GM21619 (cell line): Measurements from ENCODE around the gene HOXC12.

ENCODE experiments used
- ATAC-seq: cut with Tn5 transposase; IDR thresholded peaks from one replicate; pipeline ENCODE4 v1.9.1; 2021; ENCODE audit not compliant: unreplicated experiment

HOXC12 gene

DNA sequence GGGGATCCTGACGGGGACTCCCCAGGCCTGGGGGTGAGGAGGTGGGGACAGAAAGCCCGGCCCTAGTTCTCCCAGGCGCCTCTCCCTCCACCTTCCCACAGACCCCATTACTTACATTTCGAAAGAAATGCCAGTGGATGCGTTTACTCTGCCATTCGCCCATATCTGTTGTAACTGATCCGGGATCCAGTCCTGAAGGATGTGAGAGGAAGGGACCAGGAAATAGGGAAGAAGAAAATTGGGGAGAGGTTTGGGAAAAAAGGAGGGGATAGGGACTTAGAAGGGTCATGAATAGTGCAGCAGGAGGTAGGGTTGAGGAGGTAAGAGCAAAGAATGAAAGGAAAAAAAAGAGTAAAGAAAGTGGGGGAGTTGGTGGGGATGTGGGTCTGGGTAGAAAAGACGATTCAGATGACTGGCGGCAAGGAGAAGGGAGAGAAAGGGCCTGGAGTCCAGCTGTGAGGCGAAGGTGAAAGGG is 1.1 kb downstream of the HOXC12 start:
- no peak for ATAC-seq

DNA sequence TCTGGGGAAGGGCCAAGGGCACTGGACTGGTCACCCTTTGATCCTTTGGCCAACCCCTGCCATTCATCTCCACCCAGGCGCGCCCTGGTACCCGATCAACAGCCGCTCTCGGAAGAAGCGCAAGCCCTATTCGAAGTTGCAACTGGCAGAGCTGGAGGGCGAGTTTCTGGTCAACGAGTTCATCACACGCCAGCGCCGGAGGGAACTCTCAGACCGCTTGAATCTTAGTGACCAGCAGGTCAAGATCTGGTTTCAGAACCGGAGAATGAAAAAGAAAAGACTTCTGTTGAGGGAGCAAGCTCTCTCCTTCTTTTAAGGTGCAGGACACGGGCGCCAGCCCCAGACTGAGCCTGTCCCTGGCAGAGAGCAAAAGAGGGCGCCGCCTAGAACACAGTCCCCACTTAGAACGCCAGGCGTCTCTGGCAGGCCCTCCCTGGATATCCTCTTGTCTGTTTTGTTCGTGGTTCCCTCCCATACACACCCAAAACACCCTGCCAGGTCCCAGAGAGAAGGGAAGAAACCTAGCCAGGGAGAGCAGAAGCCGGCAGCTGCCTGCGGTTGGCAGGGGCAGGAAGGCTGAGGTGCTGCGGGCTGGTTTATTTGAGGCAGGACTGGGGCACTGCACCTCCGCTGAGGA is 1.7 kb downstream of the HOXC12 start:
- no peak for ATAC-seq

- no peak for ATAC-seq
Measured at GRCh38 chr12:53956914-53957536, 2.3 kb downstream of the HOXC12 start.

GRCh38 chr12:53958128-53958527 is 3.4 kb downstream of the HOXC12 start:
- no peak for ATAC-seq

GRCh38 chr12:53959314-53959713 is 4.6 kb downstream of the HOXC12 start:
- no peak for ATAC-seq

DNA sequence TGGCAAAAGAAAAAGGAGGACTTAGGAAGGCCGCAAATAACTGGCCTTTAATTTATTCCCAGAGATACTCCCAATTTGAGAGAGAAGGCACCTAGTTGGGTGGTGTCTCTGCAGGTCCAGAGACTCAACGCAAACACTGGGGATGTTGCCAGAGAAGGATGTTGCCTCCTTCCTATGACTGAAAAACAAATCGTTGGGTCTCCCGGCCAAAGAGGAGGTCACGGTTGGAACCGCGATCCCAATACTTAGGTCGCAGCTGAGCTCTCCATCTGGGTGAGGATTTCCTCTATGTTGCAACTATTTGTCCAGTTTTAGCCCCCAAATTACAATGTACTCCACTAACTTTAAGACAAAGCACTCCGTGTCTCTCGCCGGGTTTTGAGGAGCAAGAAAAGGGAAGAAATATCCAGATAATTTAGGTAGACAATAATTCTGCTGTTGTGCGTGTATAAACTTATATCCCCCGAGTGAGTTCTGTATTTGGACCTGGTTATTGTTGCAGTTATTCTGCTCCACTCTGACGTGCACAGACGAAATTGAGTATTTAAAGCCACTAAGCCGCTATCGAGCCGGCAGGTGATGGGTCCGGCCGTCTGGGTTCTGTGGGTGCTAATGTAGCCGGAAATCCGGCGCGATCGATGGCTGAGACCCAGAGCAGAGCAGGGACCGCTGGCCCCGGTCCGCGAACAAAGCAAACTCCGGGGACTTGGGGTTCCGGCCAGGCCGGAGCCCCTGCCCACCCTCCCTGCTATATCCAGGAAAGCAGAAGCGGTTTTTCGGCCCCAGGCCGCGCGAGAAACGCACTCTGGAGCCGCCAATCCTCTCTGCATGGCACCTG is 5.7 kb downstream of the HOXC12 start:
- ATAC-seq, result no peak

DNA sequence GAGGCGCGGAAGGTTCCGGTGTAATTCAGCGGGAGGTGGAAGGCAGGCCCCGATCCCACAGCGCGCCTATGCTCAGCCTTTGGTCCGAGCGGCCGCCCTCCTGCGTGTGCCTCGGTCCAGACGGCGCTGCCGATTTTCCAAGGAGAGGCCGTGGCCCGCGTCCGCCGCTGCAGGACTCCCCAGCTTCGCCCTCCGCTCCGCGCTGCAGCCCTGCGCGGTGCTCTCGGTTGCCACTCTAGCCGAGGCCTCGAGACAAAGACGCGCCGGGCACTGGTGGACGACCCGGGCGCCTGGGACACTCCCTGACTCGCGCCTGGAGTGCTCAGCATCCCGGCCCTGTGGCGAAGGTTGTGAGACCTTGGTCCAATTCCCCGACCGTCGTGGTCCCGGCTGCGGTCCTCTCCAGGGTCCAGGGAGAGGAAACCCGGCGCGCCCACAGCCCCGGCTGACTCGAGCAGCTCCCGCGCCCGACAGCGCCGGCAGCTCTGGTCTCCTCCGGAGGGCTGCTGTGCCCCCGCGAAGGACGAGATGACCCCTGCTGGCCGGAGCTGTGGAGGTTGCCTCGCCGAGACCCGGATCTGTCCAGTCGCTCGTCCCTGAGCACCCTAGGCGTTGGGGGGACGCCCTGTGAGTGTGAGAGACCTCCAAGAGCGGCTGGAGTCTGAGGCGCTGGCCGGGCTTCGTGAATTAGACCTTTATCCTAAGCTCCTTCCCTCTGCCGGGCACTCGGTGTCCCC is 6.5 kb downstream of the HOXC12 start:
- ATAC-seq, result no peak

GRCh38 chr12:53963005-53963404 is 8.3 kb downstream of the HOXC12 start:
- ATAC-seq, result no peak

DNA sequence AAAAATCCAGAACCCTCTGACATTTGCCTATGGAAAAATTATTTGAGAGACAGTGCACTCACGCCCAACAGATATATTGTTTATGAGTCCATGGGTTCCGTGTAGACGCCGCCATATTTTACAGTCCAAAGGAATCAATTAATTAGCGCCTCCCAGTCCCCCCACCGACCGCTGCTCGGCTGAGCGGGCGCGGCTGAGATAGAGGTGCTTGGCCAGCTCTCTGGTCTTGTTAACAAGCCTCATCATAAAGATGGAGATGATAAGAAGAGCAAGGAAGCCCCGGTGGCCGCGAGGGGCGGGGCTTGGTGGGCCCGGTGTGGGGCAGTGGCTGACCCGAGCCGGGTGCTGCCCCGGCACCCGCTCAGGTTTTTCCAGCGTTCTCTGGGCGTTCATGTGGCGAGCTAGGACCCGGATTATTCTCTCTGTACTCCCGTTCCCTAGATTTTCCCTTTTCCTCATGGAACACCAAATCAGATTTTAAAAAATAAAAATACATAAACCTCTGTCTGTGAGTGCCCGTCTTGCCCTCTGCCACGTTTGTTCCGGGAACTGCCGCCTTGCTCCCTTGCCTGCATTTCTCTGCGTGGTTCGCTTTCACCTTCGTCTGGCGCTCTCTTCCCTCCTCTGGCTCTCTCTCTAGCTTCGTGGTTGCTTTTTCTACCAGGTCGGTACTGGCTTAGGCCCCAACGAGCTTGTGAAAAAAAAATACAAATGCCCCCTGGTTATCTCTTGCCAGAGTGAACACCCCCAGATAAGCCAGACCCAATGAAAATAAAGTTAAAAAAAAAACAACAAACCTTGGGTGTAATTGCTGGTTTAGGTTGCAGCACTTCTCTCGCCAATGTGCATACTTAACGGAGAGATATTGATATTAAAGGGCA is 9.0 kb downstream of the HOXC12 start:
- ATAC-seq, result no peak

DNA sequence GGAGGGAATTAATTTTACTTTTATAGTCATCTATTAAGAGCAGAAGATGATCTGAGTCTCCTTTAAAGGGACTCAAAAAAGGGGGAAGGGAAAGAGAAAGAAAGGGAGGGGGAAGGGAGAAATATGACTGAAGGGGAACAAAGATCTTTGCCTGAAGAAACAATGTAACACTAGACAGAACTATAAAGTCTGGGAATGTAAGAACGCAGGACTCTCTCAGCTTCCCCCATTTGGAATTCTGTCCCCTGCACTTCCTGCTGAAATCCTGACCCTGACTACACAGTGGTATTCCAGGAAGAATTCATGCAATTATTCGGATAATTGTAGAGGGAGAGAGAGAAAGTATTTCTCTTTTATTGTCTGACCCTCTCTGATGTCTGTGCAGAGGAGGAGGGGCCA is 9.6 kb downstream of the HOXC12 start:
- ATAC-seq, result no peak

- ATAC-seq, result no peak
Measured at GRCh38 chr12:53965281-53966084, 10.8 kb downstream of the HOXC12 start.

DNA sequence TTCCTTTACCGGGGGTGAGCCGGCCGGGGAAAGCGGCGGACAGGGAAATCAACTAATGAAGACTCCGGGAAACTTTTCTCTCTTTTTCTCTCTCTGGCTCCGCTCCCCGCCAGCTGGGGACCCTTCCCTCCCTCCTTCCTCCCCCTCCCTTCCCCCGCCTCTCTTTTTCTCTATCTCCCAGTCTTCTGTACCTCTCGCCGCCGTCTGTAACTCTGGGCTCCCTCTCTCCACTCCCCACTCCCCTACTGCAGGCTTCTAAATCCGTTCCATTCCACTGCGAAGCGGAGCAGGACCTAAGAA is 11.3 kb downstream of the HOXC12 start:
- no peak for ATAC-seq

GRCh38 chr12:53966385-53967133 is 11.9 kb downstream of the HOXC12 start:
- ATAC-seq, result no peak

- ATAC-seq, result no peak
Measured at GRCh38 chr12:53967421-53967925, 12.8 kb downstream of the HOXC12 start.

GRCh38 chr12:53968214-53969127 is 13.8 kb downstream of the HOXC12 start:
- no peak for ATAC-seq

DNA sequence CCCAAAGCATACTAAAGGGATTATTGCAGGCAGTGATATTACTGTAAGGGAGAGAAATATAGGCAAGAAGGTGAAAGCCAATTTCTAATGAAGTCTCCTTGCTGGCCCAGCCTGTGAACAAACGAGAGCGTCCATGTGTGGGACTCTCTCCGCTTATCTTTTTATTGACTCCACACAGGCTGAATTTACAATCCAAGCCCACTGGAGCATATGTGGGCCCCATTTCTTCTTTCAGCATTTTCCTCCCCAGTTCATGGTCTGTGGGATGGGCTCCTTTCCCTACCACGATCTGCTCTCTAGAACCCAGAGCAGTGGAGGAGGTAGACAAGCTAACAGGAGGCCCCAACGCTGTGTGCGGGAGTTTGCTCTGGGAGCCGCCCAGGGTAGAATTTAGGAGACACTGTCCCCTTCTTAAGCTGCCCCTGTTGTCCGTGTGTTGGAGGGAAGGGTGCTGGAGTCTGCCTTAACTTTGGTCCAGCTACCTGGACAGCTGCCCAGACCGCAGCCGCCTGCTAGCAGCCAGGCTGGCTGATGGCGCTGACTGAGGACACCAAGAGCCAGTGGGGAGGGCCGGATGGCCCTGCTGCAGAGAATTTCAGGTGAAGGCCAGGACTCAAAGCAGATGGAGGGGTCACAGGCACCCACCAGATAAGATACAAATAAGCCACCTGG is 15.0 kb downstream of the HOXC12 start:
- ATAC-seq, result no peak

DNA sequence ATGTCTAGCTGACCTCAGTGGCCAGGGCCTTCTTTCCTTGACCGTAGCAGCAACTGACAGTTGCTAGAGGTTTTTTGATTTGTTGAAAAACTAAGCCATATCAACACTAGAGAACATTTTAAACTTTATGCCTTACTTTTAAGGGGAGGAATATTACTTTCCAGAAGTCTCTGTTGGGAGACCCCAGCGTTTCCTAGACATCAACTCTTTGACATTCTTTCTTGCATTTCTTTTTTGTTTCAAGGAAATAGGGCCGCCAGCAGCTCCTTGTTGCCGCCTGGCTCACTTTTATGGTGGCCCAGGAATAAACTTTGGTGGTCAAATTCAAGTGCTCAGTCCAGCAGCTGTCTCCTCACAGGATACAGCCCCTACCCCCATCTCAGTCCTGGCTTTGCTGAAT is 15.7 kb downstream of the HOXC12 start:
- no peak for ATAC-seq
